DMS 273 treated with DMSO at 0.1 percent for 48 hours (cell line): ENCODE measurements around the gene CPLANE2.

ENCODE experiments used
- DNase-seq: peaks from one replicate; lab custom pipeline; 2025; lab: John Stamatoyannopoulos, UW

The CPLANE2 gene

DNA sequence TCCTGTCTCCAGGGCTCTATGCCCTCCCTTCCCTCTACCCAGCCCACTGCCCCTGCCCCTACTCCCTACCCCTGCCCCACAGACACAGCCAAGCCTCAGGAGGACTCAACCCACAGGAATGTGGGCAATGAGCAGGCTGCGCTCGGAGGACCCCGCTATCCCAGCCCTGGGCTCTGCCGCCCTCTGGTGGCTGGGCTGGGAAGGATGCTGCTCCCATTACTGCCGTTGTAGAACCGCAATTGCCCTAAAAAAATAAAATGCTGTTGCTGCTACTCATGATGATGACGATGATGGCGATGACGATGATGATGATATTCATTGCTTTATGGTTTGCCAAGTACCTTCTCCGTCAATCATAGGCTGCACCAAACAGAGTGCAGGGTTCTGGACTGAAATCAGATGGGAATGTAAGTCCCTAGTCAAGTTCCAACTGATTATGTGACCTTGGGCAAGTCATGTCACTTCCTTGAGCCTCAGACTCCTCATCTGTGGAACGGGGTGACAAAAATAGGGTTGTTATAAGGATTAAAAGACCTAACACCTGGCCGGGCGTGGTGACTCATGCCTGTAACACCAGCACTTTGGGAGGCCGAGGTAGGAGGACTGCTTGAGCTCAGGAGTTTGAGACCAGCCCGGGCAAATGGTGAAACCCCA, 49.1 kb downstream of the CPLANE2 start:
- peak; percentile 43 for DNase-seq

DNA sequence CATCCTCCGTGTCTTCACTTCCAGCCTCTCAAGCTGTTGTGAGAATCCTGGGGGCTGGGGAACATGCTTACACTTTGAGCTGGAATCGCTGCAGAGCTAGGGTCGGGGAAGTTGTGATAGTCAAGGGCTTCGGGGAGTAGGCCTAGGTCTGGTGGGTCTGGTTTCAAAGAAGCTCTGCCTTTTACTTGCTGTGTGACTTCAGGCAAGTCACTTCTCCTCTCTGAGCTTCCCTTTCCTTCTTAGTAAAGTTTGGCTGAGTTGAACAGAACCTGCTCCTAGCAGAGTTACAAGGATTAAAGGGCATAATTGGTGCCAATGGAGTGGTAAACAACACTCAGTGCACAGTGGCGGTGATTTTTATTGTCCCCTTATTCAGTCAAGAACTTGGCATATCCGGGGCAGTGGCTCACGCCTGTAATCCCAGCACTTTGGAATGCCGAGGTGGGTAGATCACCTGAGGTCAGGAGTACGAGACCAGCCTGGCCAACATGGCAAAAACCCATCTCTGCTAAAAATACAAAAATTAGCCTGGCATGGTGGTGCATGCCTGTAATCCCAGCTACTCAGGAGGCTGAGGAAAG, 50.2 kb downstream of the CPLANE2 start:
- DNase-seq: no peak

DNA sequence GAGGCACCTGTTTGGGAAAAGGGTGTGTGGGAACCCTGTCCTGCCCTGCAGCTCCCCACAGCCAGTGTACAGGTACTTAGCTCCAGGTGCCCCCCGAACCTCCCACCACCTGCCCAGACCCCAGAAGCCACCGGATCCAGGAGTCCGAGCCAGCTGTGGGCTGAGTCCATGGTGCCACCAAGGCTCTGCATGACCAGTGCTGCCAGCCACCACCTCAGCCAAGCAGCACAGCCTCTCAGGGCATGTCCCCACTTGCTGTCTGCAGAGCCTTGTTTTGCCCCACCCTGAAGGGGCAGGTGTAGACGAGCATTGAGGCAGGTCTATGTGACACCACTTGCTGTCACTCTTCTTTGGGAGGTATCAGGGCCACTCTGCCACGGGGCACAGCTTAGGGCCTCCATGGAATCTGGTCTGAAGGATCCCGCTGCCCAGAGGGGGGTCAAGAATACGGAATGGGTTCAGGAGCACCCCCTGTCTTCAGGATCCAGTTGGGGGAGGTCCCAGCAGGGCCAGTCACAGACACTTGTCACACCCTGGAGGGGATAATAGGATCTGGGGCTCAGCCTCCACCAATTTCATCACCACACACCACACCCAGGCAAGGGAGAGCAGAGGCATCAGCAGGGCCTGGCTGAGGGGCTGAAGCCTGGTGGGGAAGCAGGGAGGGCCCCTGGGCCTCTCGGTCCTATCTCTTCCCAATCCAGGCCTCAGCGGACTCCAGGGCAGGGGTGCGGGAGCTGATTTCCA, 52.3 kb downstream of the CPLANE2 start:
- no peak for DNase-seq

DNA sequence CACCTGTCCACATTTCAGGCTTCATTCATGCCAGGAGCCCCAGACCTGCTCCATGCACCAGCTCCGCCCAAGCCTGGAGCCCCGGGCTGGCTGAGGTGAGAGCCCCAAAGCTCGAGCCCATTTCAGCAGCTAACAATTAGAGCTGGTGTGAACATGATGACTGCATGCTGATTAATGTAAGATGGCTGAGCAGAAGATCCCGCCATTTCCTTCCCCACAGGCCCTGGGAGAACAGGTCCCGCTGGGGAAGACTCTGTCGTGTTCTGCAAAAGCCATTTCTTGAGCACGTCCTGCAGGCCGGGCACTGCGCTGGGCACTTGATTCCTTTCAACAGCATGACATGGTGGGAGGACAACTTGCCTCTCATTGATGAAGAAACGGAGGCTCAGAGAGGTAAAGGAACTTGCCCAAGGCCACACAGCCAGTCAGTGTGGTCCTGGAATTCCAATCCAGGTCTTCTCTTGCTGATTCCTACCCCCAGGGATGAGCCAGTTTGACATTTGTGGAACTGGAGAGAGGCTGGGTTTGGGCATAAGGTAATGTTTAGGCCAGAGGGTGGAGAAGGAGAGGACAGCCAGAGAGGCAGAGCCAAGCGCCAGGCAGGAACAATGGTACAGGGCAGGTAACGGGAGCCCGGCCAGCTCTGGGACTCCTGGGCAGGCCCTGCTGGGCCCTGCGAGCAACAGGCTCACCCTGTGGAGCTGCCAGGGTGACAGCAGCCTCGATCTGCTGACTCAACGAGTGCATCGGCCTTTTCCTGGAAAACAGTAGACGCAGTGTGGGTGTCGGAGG, 53.0 kb downstream of the CPLANE2 start:
- no peak for DNase-seq

DNA sequence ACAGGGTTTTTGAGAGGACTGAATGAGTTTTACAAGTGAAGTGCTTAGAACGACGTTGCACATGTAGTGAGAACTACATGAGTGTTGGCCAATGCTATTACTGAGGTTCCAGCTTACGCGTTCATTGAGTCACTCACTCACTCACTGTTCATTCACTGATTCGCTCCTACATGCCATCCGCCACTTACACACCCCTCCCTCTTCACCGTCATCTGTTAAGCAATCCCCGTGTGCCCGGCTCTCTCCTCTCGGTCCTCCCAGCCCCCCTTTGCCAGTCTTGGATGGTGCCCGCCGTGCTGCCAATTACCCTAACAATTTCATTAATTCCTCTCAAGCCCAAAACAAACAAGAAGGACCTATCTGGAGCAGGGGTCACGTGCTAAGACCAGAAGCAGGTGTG, 53.8 kb downstream of the CPLANE2 start:
- no peak for DNase-seq

DNA sequence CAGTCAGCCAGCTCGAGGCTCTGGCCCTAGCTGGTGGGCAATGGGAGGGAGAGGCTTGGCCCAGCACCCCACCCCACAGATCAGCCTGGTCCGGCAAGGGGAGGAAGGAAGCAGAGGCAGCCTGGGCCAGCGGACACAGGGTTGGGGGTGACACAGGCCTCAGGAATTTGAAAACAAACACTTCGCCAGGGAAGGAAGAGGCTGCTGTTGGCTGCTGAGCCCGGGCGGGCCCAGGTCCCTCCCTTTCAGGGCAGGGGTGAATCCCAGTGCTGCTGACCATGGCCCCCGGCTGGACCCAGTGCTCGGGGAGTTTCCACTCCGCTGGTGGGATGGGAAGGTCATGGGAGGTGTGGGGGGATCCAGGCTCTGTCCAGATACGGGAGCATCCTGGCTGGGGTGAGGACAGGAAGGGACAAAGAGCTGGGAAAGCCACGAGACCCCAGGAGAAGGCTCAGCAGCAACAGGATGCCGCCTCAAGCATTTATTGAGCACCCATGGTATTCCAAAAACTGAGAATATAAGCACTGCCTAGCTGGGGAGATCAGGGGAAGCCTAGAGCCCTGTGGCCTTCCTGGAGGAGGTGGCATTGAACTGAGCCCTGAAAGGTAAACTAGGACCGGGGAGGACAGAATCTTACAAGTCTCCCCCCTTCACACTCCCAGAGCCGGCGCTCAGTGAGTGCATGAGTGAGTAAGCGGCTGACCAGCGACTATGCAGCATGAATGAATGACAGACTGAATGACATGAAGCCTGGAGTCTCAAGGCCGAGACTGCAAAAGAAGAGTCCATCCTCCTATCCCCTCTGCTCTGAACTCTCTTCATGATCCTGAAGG, 54.9 kb downstream of the CPLANE2 start:
- no peak for DNase-seq
